ENCODE measurements around the gene OTOR. TPM values are rescaled to one million over a fixed set of nuclear protein-coding genes. Genes with fewer than 3 reads are reported as not detected.

Gene OTOR
- total RNA-seq, 1 donor from 2014 or later = not detected

- TF ChIP-seq POLR2AphosphoS5 (IDR thresholded peaks at IDR 0.05; ENCODE audit: insufficient read depth in 1 of 2, low read depth in 1 of 2) (peak; percentile 76 to 97), CTCF (IDR thresholded peaks at IDR 0.05) (no peak), POLR2A (IDR thresholded peaks at IDR 0.05) (peak in 1 of 2 donors; percentile 49)
- Histone ChIP-seq H3K4me1 (peaks cover 24% of the 10 kb centered on the region), H3K27me3 (no peaks in the 10 kb centered on the region), H3K9me3 (no peaks in the 10 kb centered on the region), H3K27ac (peak within 1 kb of the TSS; percentile 82), H3K4me3 (peak within 1 kb of the TSS; percentile 71 to 97), H3K36me3 (peaks cover 0 to 27% of the 10 kb centered on the region in 2 donors)
- intact Hi-C loops (cut with DNase I) = no loop called here
- DNase-seq (ENCODE audit: extremely low spot score in 2 of 2) = peak in 1 of 2 donors; percentile 92
Measured at GRCh38 chr20:16729565-16730460, 18.3 kb upstream of the OTOR start, which contains the start of gene SNRPB2. Gene SNRPB2, plus strand, starts transcription at chr20:16730026. Its CDS starts 1,677 bp downstream, at chr20:16731703.

GRCh38 chr20:16732506-16733152 is 15.5 kb upstream of the OTOR start:
- TF ChIP-seq POLR2A (IDR thresholded peaks at IDR 0.05) = no peak
- no peak for TF ChIP-seq POLR2AphosphoS5 (IDR thresholded peaks at IDR 0.05; ENCODE audit: insufficient read depth in 1 of 2, low read depth in 1 of 2)
- no peak for TF ChIP-seq CTCF (IDR thresholded peaks at IDR 0.05)
- intact Hi-C loops (cut with DNase I) = no loop called here

GRCh38 chr20:16740365-16741072 is 7.6 kb upstream of the OTOR start:
- TF ChIP-seq POLR2A (IDR thresholded peaks at IDR 0.05) (no peak), CTCF (IDR thresholded peaks at IDR 0.05) (no peak), POLR2AphosphoS5 (IDR thresholded peaks at IDR 0.05; ENCODE audit: insufficient read depth in 1 of 2, low read depth in 1 of 2) (no peak)
- Histone ChIP-seq H3K4me1 (no peaks in the 10 kb centered on the region), H3K27ac (no peak overlapping the region), H3K4me3 (no peak overlapping the region), H3K27me3 (no peaks in the 10 kb centered on the region), H3K9me3 (no peaks in the 10 kb centered on the region), H3K36me3 (peaks cover 0 to 40% of the 10 kb centered on the region in 2 donors)
- intact Hi-C loops (cut with DNase I) = no loop called here
- DNase-seq (ENCODE audit: extremely low spot score in 2 of 2) = no peak

More at GRCh38 chr20:16732506-16733152, 15.5 kb upstream of the OTOR start:
- Histone ChIP-seq H3K4me1 (peaks cover 24% of the 10 kb centered on the region), H3K4me3 (no peak overlapping the region), H3K27ac (no peak overlapping the region), H3K9me3 (no peaks in the 10 kb centered on the region), H3K27me3 (no peaks in the 10 kb centered on the region), H3K36me3 (peaks cover 0 to 40% of the 10 kb centered on the region in 2 donors)
- DNase-seq (ENCODE audit: extremely low spot score in 2 of 2) = no peak

- Histone ChIP-seq H3K9me3 (no peaks in the 10 kb centered on the region), H3K27me3 (no peaks in the 10 kb centered on the region), H3K36me3 (peaks cover 0 to 21% of the 10 kb centered on the region in 2 donors), H3K27ac (no peak overlapping the region), H3K4me1 (no peaks in the 10 kb centered on the region), H3K4me3 (no peak overlapping the region)
- no peak for DNase-seq (ENCODE audit: extremely low spot score in 2 of 2)
- intact Hi-C loops (cut with DNase I) = no loop called here
- TF ChIP-seq CTCF (IDR thresholded peaks at IDR 0.05) = no peak
- TF ChIP-seq POLR2AphosphoS5 (IDR thresholded peaks at IDR 0.05; ENCODE audit: insufficient read depth in 1 of 2, low read depth in 1 of 2) = no peak
- TF ChIP-seq POLR2A (IDR thresholded peaks at IDR 0.05) = no peak
Measured at GRCh38 chr20:16744178-16744807, 3.9 kb upstream of the OTOR start.
